RWPE1 (cell line): Measurements from ENCODE around the gene MYO7A.

Experiments used
- CTCF ChIA-PET: fragments of 350-600 bp; sonication (Branson Sonifier 250); formaldehyde crosslinking; extraction: SDS; loops from one replicate; lab custom pipeline; 2021; lab: Yijun Ruan, JAX
- POLR2A ChIA-PET: fragments of 400-600 bp; formaldehyde crosslinking; extraction: SDS; loops from one replicate; lab custom pipeline; 2020; ENCODE audit warnings: antibody characterized with exemption; ENCODE audit not compliant: low non-redundant PET; lab: Yijun Ruan, JAX
- DNase-seq: peaks from one replicate; pipeline ENCODE4 v3.0.0; 2012; ENCODE audit warnings: low spot score
- H3K27ac ChIP-seq: fragments of 450-650 bp; 2 replicates; pipeline ENCODE4 v1.5.1; 2017
- TF ChIP-seq, protein P1 (sequence below): fragments of 450-650 bp; conservative IDR thresholded peaks from 2 replicates; pipeline ENCODE4 v1.5.1; 2017; ENCODE audit warnings: low read depth, mild to moderate bottlenecking

The MYO7A gene

DNA sequence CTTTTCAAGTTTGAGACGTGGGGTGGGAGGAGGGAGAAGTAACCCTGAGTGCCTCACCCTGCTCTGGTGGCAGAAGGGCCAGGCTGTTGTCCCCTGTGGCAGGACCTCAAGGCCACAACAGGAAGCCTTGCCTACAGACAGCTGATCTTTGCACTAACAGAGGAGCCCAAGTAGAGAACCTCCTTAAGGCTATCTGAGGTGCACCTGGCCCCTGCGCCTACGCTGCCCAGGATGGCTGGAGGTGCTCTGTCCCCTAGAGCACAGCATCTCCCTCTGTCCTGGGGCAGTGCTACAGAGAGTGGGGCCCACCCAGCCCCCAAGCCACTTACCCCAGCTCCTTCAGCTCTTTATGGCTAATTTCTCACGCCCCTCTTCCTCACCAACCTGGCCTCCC is 27.0 kb downstream of the MYO7A start:
- POLR2A ChIA-PET = no interaction called here
- CTCF ChIA-PET = no interaction called here
- no peak for DNase-seq
- H3K27ac ChIP-seq = no peak overlapping the region
- TF ChIP-seq, protein P1, sequence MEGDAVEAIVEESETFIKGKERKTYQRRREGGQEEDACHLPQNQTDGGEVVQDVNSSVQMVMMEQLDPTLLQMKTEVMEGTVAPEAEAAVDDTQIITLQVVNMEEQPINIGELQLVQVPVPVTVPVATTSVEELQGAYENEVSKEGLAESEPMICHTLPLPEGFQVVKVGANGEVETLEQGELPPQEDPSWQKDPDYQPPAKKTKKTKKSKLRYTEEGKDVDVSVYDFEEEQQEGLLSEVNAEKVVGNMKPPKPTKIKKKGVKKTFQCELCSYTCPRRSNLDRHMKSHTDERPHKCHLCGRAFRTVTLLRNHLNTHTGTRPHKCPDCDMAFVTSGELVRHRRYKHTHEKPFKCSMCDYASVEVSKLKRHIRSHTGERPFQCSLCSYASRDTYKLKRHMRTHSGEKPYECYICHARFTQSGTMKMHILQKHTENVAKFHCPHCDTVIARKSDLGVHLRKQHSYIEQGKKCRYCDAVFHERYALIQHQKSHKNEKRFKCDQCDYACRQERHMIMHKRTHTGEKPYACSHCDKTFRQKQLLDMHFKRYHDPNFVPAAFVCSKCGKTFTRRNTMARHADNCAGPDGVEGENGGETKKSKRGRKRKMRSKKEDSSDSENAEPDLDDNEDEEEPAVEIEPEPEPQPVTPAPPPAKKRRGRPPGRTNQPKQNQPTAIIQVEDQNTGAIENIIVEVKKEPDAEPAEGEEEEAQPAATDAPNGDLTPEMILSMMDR = no peak

DNA sequence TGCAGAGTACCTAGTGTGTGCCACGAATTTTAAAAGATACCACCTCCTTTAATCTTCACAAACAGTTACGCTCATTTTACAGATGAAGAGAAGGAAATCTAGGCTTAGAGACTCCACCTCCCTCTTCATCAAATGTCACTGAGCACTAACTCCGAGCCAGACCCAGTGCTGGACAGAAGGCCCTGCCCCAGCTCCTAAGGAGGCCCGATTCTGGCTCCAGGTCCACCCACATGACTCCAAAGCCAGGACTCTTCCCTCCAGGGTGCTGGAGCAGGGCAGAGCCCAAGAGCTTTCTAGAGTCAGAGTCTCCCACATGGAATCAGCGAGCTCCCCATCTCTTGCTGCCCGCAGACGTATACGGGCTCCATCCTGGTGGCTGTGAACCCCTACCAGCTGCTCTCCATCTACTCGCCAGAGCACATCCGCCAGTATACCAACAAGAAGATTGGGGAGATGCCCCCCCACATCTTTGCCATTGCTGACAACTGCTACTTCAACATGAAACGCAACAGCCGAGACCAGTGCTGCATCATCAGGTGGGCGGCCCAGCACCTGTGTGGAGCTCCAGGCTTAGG is 27.6 kb downstream of the MYO7A start:
- TF ChIP-seq, protein P1 = no peak
- DNase-seq = no peak
- POLR2A ChIA-PET = no interaction called here
- CTCF ChIA-PET = interaction anchor here (0.5 kb wide), 1 partner anchor 377 kb away, joined by 3 read pairs; no protein-coding TSS in a partner anchor
- no peak overlapping the region for H3K27ac ChIP-seq

DNA sequence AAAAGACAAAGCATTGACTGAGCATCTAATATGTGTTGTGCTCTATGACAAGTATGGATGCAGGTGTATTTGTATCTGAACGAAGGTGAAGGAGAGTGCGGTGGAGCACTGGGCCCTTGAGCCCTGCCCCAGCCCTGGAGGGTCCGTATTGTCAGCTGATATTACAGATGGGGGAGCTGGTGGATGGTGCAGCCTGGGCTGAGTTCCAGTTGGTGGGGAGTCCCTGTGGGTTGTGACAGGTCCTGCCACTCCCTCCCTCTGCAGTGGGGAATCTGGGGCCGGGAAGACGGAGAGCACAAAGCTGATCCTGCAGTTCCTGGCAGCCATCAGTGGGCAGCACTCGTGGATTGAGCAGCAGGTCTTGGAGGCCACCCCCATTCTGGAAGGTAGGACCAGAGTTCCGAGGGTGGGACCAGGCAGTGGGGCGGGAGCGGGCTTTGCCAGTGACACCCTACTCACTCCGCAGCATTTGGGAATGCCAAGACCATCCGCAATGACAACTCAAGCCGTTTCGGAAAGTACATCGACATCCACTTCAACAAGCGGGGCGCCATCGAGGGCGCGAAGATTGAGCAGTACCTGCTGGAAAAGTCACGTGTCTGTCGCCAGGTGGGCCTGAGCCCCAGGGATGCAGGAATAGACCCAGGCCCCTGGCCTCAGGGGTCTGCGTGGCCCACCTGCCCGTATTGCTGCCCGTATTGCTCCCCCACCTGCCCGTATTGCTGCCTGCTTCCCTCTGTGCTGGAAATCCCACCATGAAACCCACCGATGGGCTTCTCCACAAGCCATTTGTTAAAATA is 28.6 kb downstream of the MYO7A start:
- CTCF ChIA-PET = no interaction called here
- no peak for DNase-seq
- TF ChIP-seq, protein P1 = no peak
- POLR2A ChIA-PET = no interaction called here
- H3K27ac ChIP-seq = no peak overlapping the region

DNA sequence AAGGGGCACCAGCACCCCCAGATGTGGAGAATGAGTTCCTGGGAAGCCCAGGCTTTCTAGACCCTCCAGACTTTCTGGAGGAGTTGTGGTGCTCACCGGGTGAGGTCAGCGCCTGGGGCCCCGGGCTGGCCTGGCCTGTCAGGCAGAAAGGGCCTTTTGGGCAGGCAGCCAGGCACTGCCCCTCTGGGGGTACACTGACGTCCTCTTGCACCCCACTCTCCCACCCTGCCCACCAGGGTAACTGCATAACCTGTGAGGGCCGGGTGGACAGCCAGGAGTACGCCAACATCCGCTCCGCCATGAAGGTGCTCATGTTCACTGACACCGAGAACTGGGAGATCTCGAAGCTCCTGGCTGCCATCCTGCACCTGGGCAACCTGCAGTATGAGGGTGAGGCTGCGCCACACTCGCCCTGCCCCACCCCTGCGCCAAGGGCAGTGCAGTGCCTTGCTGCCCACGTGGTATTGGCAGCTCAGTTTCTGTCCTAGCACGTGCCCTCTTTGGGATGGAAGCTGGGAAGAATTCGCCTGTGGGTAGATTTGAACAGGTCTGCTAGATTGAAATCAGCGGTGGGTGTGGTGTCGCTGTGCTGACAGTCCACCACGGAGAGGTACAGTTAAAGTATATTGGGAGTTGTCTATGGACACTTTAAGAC is 30.1 kb downstream of the MYO7A start:
- TF ChIP-seq, protein P1 = no peak
- CTCF ChIA-PET = interaction anchor here (1.2 kb wide), 1 partner anchor 31 kb away, joined by 3 read pairs; no protein-coding TSS in a partner anchor
- POLR2A ChIA-PET = no interaction called here
- H3K27ac ChIP-seq = no peak overlapping the region
- DNase-seq = no peak

DNA sequence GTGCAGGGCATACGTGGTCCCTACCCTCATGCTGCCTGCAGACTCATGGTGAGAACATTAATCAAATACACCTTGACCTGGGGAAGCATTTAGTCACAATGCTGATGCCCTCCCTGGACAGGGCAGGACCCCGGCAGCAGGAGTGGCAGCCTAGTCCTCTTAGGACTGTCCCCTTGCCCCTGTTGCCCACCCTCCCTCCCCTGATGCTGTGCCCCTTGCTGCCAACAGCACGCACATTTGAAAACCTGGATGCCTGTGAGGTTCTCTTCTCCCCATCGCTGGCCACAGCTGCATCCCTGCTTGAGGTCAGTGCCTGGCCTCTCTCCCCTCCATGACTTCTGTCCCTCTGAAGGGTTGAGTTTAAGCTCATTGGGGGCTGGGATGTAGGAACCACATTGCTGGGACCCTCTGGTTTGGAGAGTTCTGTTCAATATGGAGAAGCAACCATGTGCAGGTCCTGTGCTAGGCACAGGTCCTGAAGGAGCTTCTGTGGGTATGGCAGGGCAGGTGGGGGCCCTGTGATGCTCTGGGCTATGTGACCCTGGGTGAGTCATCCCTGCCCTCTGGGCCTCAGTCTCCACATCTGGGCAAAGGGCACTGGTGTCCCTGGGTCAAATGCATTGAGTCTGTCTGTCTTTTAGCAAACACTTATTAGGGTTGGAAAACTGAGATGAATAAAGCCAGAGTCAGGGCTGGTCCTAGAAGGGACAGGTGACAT is 31.3 kb downstream of the MYO7A start:
- POLR2A ChIA-PET = no interaction called here
- H3K27ac ChIP-seq = no peak overlapping the region
- no peak for DNase-seq
- CTCF ChIA-PET = interaction anchor here (1.2 kb wide), 1 partner anchor 32 kb away, joined by 3 read pairs; no protein-coding TSS in a partner anchor
- TF ChIP-seq, protein P1 = no peak

DNA sequence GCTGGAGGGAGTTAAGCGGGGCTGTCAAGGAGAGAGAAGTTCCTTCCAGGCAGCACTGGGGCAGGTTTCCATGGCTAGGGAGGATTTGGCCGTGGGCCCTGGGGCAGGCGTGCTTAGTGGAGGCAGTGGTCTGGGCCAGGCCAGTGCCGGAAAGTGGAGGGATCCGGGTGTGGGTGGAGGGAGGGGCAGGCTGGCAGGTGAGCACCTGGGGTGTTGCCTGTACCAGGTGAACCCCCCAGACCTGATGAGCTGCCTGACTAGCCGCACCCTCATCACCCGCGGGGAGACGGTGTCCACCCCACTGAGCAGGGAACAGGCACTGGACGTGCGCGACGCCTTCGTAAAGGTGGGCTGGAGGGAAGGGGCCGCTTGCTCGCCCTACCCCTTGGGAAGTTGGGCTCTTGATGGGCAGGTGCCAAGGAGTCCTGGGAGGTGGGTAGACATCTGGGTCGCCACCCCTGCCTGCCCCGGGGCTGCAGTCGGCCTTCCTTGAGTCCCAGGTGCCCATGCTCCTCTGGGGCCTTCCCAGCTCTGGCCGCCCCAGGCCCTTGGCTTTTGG is 32.0 kb downstream of the MYO7A start:
- CTCF ChIA-PET = no interaction called here

More for the DNA sequence above, 32.0 kb downstream of the MYO7A start:
- TF ChIP-seq, protein P1 = no peak
- POLR2A ChIA-PET = no interaction called here
- no peak for DNase-seq
- no peak overlapping the region for H3K27ac ChIP-seq
